RWPE2 (cell line): ENCODE measurements around the gene UVRAG.
A peak's percentile ranks its signal among the peaks of the same experiment; 100 is the strongest.

Experiments used
- ATAC-seq: fragments of 200-7000 bp; cut with Tn5 transposase; 3 replicates; pipeline ENCODE4 v1.9.1; 2021; ENCODE audit warnings: low read depth
- DNase-seq: peaks from one replicate; pipeline ENCODE4 v3.0.0-alpha.2; 2020; ENCODE audit warnings: low spot score
- H3K27ac ChIP-seq: fragments of 450-650 bp; 2 replicates; pipeline ENCODE4 v1.5.1; 2017; ENCODE audit warnings: mild to moderate bottlenecking; ENCODE audit not compliant: poor library complexity, severe bottlenecking
- H3K27me3 ChIP-seq: fragments of 250-450 bp; sonication (Bioruptor Pico); 2 replicates; pipeline ENCODE4 v1.5.1; 2021; ENCODE audit warnings: mild to moderate bottlenecking, moderate library complexity; ENCODE audit not compliant: insufficient read depth, poor library complexity, severe bottlenecking
- H3K36me3 ChIP-seq: fragments of 250-450 bp; sonication (Bioruptor Pico); 2 replicates; pipeline ENCODE4 v1.5.1; 2020; ENCODE audit warnings: low read depth, mild to moderate bottlenecking, moderate library complexity
- H3K4me1 ChIP-seq: fragments of 250-450 bp; sonication (Bioruptor Pico); 2 replicates; pipeline ENCODE4 v1.5.1; 2021; ENCODE audit warnings: mild to moderate bottlenecking, moderate library complexity; ENCODE audit not compliant: insufficient read depth, poor library complexity, severe bottlenecking
- H3K4me3 ChIP-seq: fragments of 250-450 bp; sonication (Bioruptor Pico); 2 replicates; pipeline ENCODE4 v1.5.1; 2021; ENCODE audit warnings: mild to moderate bottlenecking, moderate library complexity; ENCODE audit not compliant: severe bottlenecking
- H3K9me3 ChIP-seq: fragments of 250-450 bp; sonication (Bioruptor Pico); 2 replicates; pipeline ENCODE4 v1.5.1; 2021; ENCODE audit warnings: mild to moderate bottlenecking, moderate library complexity; ENCODE audit not compliant: severe bottlenecking
- CTCF ChIP-seq: fragments of 450-650 bp; IDR thresholded peaks from one replicate; pipeline ENCODE4 v1.5.1; 2017; ENCODE audit warnings: mild to moderate bottlenecking, moderate library complexity; ENCODE audit not compliant: poor library complexity, severe bottlenecking

Gene UVRAG

DNA sequence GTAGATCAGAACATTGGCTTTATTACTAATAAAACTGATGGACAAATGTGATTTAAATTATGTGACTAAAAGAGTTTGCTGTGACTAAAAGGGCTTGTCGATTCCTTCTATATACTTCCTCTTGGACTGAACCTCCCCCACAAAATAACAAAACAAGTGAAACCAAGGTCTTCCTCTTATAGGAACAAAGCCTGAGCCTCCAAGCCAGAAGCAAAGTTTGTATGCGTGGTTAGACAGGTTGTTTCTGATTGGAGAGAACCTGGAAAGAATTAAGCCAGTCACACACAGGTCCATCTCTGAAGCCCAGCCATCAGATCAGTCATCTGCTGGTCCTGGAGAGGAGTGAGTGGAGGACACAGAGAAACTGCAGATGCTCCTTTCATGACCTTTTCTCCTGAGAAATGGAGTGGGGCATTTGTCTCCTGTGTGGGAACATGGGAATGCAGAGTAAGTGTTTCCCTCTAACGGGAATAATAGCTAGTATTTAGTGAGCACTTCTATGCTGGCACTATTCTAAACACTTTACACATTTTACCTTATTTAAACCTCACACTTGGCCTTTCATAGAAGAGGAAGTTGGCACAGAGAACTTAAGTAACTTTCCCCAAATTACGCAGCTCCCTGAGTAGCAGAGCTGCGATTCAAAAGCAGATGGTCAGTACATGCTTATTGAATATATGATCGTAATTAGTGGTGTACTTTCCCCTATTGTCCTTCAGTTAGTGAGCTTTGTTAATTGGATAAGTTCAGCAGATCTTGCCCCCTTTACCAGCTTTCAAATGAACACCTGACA is 77.1 kb downstream of the UVRAG start:
- H3K27me3 ChIP-seq = no peaks in the 10 kb centered on the region
- no peaks in the 10 kb centered on the region for H3K9me3 ChIP-seq
- H3K4me3 ChIP-seq = no peak overlapping the region
- no peak for DNase-seq
- no peak overlapping the region for H3K27ac ChIP-seq
- ATAC-seq = no peak
- peaks cover 5% of the 10 kb centered on the region; the same call in 1 of the 2 replicates for H3K36me3 ChIP-seq
- TF ChIP-seq CTCF = no peak
- no peaks in the 10 kb centered on the region for H3K4me1 ChIP-seq

DNA sequence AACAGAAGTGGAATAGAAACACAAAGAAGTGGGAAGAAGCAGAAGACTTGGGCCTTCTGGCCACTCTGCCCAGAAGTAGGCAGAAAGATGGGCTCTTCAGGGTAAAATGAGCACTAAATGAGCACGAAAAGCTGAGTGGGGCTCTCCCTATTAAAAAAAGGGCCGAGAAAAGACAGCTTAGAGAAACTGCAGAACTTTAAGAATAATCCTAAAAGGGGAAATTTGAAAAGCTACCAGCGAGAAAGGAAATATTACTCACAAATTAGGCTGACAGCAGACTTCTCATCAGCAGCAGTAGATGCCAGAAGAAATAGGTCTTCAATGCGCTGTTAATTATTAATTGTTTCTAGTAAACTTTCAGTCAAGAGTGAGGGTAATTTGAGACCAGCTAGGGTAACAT is 78.2 kb downstream of the UVRAG start:
- Histone ChIP-seq H3K27me3 (no peaks in the 10 kb centered on the region), H3K4me1 (no peaks in the 10 kb centered on the region), H3K36me3 (peaks cover 5% of the 10 kb centered on the region; the same call in 1 of the 2 replicates)

DNA sequence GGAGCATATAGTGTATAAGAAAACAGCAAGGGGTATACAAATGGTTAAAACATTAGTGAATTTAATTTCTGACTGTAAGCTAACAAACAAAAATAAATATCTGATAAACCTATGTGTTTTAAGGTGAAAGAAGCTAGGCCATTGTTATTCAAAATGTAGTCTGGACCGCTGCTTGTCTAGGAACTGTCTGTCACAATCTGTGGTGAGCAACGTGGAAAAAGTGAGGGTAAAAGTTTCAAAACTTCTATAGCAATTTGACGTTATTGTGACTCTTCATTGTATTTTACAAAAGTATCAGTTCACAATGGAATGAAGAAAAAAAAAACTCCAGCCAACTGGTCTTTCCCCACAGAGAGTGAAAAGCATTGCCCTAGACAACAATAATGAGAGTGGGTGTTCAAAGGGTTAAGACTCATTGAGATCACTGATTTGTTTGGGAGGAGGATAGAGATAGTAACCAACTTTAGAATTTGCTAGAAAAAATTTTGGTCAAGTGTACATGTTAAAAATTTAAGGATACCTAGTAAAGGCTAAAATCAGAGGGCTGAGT is 79.1 kb downstream of the UVRAG start:
- Histone ChIP-seq H3K9me3 (no peaks in the 10 kb centered on the region), H3K27ac (no peak overlapping the region), H3K36me3 (peaks cover 5% of the 10 kb centered on the region; the same call in 1 of the 2 replicates), H3K27me3 (no peaks in the 10 kb centered on the region), H3K4me1 (no peaks in the 10 kb centered on the region), H3K4me3 (no peak overlapping the region)
- no peak for TF ChIP-seq CTCF
- ATAC-seq (no peak), DNase-seq (no peak)

More for the DNA sequence above, 78.2 kb downstream of the UVRAG start:
- no peak for TF ChIP-seq CTCF
- Histone ChIP-seq H3K27ac (no peak overlapping the region), H3K4me3 (no peak overlapping the region), H3K9me3 (no peaks in the 10 kb centered on the region)
- ATAC-seq = no peak
- DNase-seq = no peak

GRCh38 chr11:75896843-75897419 is 81.9 kb downstream of the UVRAG start:
- peaks cover 5% of the 10 kb centered on the region; the same call in 1 of the 2 replicates for H3K36me3 ChIP-seq
- H3K9me3 ChIP-seq = no peaks in the 10 kb centered on the region
- DNase-seq (no peak), ATAC-seq (peak; percentile 51; the same call in 1 of the 3 replicates)
- peak; percentile 81 for TF ChIP-seq CTCF
- H3K27ac ChIP-seq = no peak overlapping the region
- no peak overlapping the region for H3K4me3 ChIP-seq
- H3K27me3 ChIP-seq = no peaks in the 10 kb centered on the region
- no peaks in the 10 kb centered on the region for H3K4me1 ChIP-seq
